Esophagus muscularis mucosa (tissue), 4 donors: ENCODE measurements around the gene NIPAL4. TPM values are rescaled to one million over a fixed set of nuclear protein-coding genes. Genes with fewer than 3 reads are reported as not detected.

ENCODE experiments used
- DNase-seq: peaks from one replicate; pipeline ENCODE4 v3.0.0-alpha.2; 2017; ENCODE audit errors: extremely low spot score
- H3K27ac ChIP-seq, 4 donors: fragments of 200-600 bp; sonication (generic); replicated peaks in 1 of 4; 1 replicate in 3 of 4; 2 replicates in 1 of 4; pipeline ENCODE4 v1.5.1; 2016 to 2019; ENCODE audit warnings: mild to moderate bottlenecking in 1 of 4
- H3K27me3 ChIP-seq, 4 donors: fragments of 200-600 bp; sonication (generic); one replicate each; pipeline versions ENCODE4 v1.5.1 to v1.6.0; 2016 to 2019
- H3K36me3 ChIP-seq, 4 donors: fragments of 200-600 bp; sonication (generic); one replicate each; pipeline ENCODE4 v1.5.1; 2016 to 2019
- H3K4me1 ChIP-seq, 4 donors: fragments of 200-600 bp; sonication (generic); one replicate each; pipeline ENCODE4 v1.5.1; 2016 to 2019
- H3K4me3 ChIP-seq, 4 donors: fragments of 200-600 bp; sonication (generic); 1 replicate in 2 of 4; 2 replicates in 2 of 4; pipeline ENCODE4 v1.5.1; 2016 to 2019; ENCODE audit warnings: mild to moderate bottlenecking in 4 of 4, moderate library complexity in 1 of 4
- H3K9me3 ChIP-seq, 4 donors: fragments of 200-600 bp; sonication (generic); 1 replicate in 3 of 4; 2 replicates in 1 of 4; pipeline ENCODE4 v1.5.1; 2016 to 2019
- EP300 ChIP-seq: sonication (generic); formaldehyde crosslinking; IDR thresholded peaks from one replicate; pipeline ENCODE4 v1.6.1; 2017; ENCODE audit warnings: antibody characterized with exemption
- POLR2A ChIP-seq: fragments of 450-650 bp; IDR thresholded peaks from one replicate; pipeline ENCODE4 v1.6.1; 2017; ENCODE audit warnings: antibody characterized with exemption, moderate library complexity, mild to moderate bottlenecking, low read depth
- POLR2AphosphoS5 ChIP-seq, 2 donors: sonication (generic); formaldehyde crosslinking; IDR thresholded peaks; one replicate each; pipeline ENCODE4 v1.6.1; 2017; ENCODE audit warnings: antibody characterized with exemption in 2 of 2
- WGBS: methylation state at CpG from one replicate; pipeline ENCODE4 v1.1.5; 2018; 5-methylcytosine and 5-hydroxymethylcytosine counted together
- intact Hi-C: fragments of 100-400 bp; cut with DNase I; formaldehyde crosslinking; loops from one replicate; pipeline ENCODE4 v1.15.1; 2023
- total RNA-seq, 4 donors: library from RNA; depleted of rRNA; stranded (reverse); fragments of >200 nt; gene quantifications; one replicate each; pipeline versions ENCODE4 v1.1.0 to v1.2.1, GENCODE V29; 2016
- TF ChIP-seq, protein P1 (sequence below), 3 experiments: fragments of 200-600 bp in 2 of 3; fragments of 450-650 bp in 1 of 3; sonication (generic) in 2 of 3; IDR thresholded peaks; one replicate each; pipeline ENCODE4 v1.5.1; 2017 to 2019; ENCODE audit warnings: antibody characterized with exemption in 3 of 3, mild to moderate bottlenecking in 2 of 3, moderate library complexity in 1 of 3

The NIPAL4 gene
- total RNA-seq, 4 donors from 2014 or later: 1.6 to 4.2 (median 2.6) TPM

DNA sequence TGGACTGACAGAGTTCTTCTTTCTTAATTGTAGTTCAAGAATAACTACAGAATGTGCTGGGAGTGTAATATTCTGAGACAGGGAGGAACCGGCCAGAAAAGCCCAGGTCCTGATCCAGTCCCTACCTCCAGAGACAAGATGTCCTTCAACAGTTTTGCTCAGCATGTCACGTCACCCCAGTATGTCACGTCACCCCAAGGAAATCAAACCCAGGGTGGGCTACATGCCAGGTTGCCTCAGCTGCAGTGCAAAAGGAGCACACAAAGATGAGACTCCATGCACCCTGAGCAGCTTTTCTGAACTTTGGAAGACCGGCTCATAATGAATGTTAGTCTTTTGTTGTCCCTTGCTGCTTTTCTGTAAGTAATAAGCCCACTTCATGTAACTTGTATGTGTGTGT, 25.9 kb upstream of the NIPAL4 start:
- H3K27me3 ChIP-seq: no peaks in the 10 kb centered on the region
- no peak overlapping the region for H3K27ac ChIP-seq
- TF ChIP-seq, protein P1, sequence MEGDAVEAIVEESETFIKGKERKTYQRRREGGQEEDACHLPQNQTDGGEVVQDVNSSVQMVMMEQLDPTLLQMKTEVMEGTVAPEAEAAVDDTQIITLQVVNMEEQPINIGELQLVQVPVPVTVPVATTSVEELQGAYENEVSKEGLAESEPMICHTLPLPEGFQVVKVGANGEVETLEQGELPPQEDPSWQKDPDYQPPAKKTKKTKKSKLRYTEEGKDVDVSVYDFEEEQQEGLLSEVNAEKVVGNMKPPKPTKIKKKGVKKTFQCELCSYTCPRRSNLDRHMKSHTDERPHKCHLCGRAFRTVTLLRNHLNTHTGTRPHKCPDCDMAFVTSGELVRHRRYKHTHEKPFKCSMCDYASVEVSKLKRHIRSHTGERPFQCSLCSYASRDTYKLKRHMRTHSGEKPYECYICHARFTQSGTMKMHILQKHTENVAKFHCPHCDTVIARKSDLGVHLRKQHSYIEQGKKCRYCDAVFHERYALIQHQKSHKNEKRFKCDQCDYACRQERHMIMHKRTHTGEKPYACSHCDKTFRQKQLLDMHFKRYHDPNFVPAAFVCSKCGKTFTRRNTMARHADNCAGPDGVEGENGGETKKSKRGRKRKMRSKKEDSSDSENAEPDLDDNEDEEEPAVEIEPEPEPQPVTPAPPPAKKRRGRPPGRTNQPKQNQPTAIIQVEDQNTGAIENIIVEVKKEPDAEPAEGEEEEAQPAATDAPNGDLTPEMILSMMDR (IDR thresholded peaks at IDR 0.05): no peak
- TF ChIP-seq POLR2AphosphoS5 (IDR thresholded peaks at IDR 0.05): no peak
- TF ChIP-seq POLR2A: no peak
- TF ChIP-seq EP300: no peak
- DNase-seq: no peak
- intact Hi-C loops: loop anchor here (5.0 kb wide), 1 partner anchor 102 kb away; no protein-coding TSS in a partner anchor
- no peaks in the 10 kb centered on the region for H3K36me3 ChIP-seq
- 94% methylated on average over 4 of the region's 4 CpGs for WGBS
- no peak overlapping the region for H3K4me3 ChIP-seq
- no peaks in the 10 kb centered on the region for H3K9me3 ChIP-seq
- peaks cover 0 to 11% (median 3%) of the 10 kb centered on the region in 4 donors for H3K4me1 ChIP-seq

DNA sequence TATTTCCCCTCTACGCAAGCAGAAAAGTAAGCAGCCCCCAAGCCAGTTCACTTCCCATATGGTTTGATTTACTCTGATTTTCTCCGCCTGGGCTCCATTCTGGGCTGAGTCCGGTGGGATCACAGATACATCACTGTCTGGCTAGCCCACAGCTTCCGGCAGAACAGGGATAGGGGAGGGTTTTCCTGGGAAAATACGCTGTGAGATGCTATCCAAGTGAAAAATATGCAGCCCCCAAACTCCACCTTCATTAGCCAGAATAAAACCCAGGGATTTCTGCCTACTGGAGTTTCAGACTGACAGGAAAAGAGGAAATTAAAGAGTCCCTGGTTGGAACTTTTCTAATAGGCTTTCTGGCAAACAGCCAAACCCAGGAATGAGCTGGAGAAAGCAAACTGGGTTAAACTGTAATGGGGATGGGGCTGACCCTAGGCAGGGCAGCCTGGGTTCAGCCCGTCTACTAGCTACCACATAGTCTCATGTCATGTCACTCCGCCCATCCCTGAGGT, 16.9 kb upstream of the NIPAL4 start:
- intact Hi-C loops: no loop called here
- TF ChIP-seq POLR2A (no peak), EP300 (no peak), POLR2AphosphoS5 (IDR thresholded peaks at IDR 0.05) (no peak)
- TF ChIP-seq, protein P1 (IDR thresholded peaks at IDR 0.05): no peak
- H3K27ac ChIP-seq: no peak overlapping the region
- H3K4me3 ChIP-seq: no peak overlapping the region
- H3K27me3 ChIP-seq: no peaks in the 10 kb centered on the region
- WGBS: 65% methylated on average over 7 of the region's 7 CpGs
- no peak for DNase-seq
- peaks cover 0 to under 1% (median 0%) of the 10 kb centered on the region in 4 donors for H3K4me1 ChIP-seq
- no peaks in the 10 kb centered on the region for H3K9me3 ChIP-seq
- no peaks in the 10 kb centered on the region for H3K36me3 ChIP-seq

DNA sequence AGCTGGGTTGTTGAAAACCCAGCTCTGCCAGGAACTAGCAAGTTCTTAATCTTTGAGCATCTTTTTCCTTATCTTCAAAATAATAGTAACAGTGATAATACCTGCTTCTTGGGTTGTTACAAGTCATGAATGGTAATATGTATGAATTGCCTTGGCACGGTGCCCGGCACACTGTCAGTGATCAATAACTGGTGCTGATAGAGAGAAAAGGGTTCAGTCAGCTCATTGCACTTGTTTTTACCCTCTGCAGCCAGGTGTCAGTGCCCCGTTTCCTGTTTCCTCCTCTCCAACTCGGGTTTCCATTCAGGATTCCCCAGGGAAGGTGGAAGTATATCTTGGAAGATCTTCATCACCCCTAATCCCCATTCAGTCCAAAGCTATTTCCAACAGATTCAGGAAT, 15.8 kb upstream of the NIPAL4 start:
- no peak for DNase-seq
- H3K27me3 ChIP-seq: no peaks in the 10 kb centered on the region
- TF ChIP-seq, protein P1 (IDR thresholded peaks at IDR 0.05): no peak
- no peak for TF ChIP-seq EP300
- no peak for TF ChIP-seq POLR2AphosphoS5 (IDR thresholded peaks at IDR 0.05)
- TF ChIP-seq POLR2A: no peak
- intact Hi-C loops: no loop called here
- H3K36me3 ChIP-seq: no peaks in the 10 kb centered on the region
- peaks cover 7 to 12% (median 9%) of the 10 kb centered on the region in 4 donors for H3K4me1 ChIP-seq
- H3K27ac ChIP-seq: no peak overlapping the region
- no peak overlapping the region for H3K4me3 ChIP-seq
- H3K9me3 ChIP-seq: no peaks in the 10 kb centered on the region
- WGBS: 84% methylated on average over 4 of the region's 4 CpGs

DNA sequence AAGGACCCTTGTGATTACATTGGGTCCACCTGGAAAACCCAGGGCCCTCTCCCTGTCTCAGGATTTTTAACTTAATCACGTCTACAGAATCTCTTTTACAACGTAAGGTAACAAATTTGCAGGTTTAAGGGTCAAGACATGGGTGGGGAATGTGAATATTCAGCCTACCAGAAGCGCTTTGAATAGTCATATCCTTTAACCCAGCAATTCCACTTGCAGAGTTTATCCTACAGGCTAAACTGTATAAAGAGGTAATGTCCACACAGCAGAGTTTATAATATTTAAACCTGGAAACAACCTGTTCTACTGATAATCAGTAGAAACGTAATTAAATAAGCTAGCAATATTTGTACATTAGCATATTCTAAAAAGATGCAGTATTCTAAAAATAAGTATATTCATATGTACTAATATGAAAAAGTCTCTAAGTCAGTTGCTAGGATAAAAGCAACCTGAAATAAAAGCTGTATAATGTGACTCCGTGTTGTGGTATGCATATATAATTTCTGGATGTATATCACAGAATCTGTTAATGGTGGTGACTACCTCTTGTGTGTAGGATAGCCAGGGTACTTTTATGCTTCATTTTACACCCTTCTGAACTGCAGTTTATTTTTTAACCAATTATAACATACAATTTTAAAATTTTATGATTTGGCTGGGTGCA, 14.1 kb upstream of the NIPAL4 start:
- Histone ChIP-seq H3K36me3 (no peaks in the 10 kb centered on the region), H3K27me3 (no peaks in the 10 kb centered on the region), H3K4me3 (no peak overlapping the region), H3K9me3 (no peaks in the 10 kb centered on the region), H3K27ac (no peak overlapping the region), H3K4me1 (peaks cover 16 to 24% (median 19%) of the 10 kb centered on the region in 4 donors)
- intact Hi-C loops: no loop called here
- DNase-seq: no peak
- TF ChIP-seq POLR2AphosphoS5 (IDR thresholded peaks at IDR 0.05) (no peak), POLR2A (no peak), EP300 (no peak)
- TF ChIP-seq, protein P1 (IDR thresholded peaks at IDR 0.05): no peak
- WGBS: 95% methylated on average over 5 of the region's 5 CpGs
